HG03565 (cell line): Measurements from ENCODE around the gene RP9.
"Not testable (repeated sequence)": the region's sequence is repeated elsewhere in the genome, so short reads cannot be mapped to it uniquely, and the experiment has no call there.

ENCODE experiments used
- ATAC-seq: cut with Tn5 transposase; IDR thresholded peaks from one replicate; pipeline ENCODE4 v1.9.1; 2021; ENCODE audit warnings: mild to moderate bottlenecking, moderate library complexity; ENCODE audit not compliant: unreplicated experiment

The RP9 gene

GRCh38 chr7:33107136-33108066 lies 1.8 kb downstream of the RP9 start:
- ATAC-seq = no peak

DNA sequence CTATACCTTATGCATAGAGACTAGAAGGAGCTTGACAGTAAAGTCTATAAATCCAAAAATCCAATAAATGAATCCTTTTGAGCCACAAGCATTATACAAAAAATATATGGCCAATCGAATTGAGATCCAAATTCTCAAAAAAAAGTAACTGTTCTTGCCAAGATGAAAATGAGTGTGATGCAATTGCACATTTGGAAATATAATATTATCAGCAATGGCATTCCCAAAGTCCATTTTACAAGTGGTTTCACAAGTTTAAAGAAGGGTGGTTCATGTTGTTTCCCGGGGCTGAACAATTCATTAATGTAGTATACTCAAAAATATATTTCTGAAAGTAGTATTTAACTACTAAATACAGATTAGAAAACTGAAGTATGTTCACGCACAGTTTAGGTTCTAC lies 7.3 kb downstream of the RP9 start:
- ATAC-seq = no peak

GRCh38 chr7:33100770-33101169 lies 8.4 kb downstream of the RP9 start:
- no peak for ATAC-seq

GRCh38 chr7:33099154-33099940 lies 9.9 kb downstream of the RP9 start:
- ATAC-seq = no peak

DNA sequence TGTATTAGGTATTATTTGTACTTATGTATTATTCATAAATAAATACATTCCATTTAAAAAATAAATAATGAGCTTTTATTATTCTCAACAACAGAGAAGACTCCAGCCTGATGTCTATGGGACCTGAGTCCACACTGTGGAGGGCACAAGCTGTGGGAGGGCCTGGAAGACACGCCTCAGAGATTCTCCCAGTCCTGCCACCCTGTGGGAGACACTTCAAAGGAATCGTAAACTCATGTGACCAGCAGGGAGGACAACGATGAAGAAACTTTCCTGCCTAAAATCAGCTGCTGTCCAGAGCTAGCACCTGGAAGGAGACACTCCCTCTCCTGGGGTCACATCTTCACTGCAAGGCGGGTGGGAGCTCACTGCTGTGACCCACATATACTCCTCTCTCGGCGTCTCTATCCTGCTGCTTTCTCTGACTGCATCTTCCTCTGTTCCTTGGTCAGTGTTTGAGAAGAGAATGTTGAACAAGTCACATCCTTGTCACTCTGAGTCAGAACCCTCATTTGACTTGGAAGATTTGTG lies 14.4 kb downstream of the RP9 start:
- not testable (repeated sequence) for ATAC-seq

DNA sequence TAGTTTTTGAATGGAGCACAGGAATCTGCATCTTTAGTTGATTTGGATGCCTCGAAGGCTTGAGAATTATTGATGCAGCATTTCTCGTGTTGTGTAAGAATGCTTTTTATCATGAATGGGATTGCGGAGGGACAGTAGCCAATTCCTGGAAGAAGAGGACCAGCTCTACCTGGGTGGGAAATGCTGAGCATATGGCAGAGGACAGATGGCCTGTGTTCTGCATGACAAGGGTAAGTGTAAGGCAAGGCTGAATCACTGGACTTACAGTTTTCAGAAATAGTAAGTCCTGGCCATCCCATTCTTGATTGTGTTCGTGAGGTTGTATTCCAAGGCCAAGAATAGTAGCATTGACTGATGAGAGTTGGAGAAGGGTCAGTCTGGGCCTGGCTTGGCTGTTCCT lies 15.9 kb downstream of the RP9 start:
- ATAC-seq = no peak

- ATAC-seq = no peak
These were observed 17.5 kb downstream of the RP9 start for GRCh38 chr7:33091641-33092191.

- no peak for ATAC-seq
These were observed 18.1 kb downstream of the RP9 start for GRCh38 chr7:33091111-33091531.

- ATAC-seq = no peak
These were observed 20.1 kb downstream of the RP9 start for GRCh38 chr7:33089142-33089541.

DNA sequence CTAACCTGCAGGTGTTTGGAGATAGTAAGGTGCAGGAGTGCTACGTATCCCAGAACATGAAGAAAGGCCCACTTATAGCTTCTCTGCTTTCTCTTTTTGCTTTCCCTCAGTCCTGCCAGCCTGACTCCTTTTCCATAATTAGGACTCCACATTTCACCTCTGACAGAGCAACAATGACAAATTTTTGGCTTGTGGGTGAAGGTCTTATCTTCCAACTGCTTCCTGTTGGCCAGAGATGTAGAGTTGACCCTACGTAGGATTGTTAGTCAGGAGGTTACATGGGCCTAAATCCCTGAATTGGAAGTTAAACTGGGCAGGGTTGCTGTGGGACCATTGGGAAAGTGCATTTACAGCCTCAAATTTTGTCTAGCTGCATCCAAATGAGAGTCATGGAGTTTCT lies 21.3 kb downstream of the RP9 start:
- ATAC-seq = no peak

DNA sequence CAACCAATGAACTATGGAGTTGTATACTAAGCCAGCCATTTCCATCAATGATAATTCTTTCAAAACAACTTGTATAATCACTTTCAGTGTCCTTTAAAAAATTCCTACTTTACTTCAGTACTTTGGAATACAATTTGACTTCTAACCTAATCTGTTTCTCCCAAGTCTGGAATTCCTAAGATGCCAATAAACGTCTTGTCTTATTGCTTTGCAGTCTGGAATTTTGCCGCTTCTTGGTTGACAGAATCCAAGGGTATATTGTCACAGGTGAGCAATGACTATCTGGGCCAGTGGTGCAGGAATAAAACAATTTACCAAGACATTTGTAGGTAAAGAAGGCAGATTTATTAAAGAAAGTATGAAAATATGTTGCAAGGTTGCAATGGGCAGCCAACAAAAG lies 21.8 kb downstream of the RP9 start:
- no peak for ATAC-seq

- no peak for ATAC-seq
These were observed 29.2 kb downstream of the RP9 start for GRCh38 chr7:33079763-33080690.

DNA sequence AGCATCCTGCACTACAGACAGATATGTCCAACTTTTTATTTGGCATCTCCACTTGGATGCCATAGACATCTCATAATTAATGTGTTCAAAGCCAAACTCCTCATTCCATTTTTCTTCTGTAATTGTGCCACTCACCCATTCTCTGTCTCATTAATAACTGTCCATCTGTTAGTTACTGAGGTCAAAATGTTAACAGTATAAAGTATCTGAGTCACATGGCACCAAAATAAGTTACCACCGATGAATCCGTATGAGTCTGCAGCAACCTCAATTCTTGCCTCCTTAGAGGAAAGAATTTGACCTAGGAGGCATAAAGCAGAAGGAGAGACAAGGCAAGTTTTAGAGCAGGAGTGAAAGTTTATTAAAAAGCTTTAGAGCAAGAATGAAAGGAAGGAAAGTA lies 30.1 kb downstream of the RP9 start:
- no peak for ATAC-seq

- no peak for ATAC-seq
These were observed 32.5 kb downstream of the RP9 start for GRCh38 chr7:33076737-33077136.

DNA sequence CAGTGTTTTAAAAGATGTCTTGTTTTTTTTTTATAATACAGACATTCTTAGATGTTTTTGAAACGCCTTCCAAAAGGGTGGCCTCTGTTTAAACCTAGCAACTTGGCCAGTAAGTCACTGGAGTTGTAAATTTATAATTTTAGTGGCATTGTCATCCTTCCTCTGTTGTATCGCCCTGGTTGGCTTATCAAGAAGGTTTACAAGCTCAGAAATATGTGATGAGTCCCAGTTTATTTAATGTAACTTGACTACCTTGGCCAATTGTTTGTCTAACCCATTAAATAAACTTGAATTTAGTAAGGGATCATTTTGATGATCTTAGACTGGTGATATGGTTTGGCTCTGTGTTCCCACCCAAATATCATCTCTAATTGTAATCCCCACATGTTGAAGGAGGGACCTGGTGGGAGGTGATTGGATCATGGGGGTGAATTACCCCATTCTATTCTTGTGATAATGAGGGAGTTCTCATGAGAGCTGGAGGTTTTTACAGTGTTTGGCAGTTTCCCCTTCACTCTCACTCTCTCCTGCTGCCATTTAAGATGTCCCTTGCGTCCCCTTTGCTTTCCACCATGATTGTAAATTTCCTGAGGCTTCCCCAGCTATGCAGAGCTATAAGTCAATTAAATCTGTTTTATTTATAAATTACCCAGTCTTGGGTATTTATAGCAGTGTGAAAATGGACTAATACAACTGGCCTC lies 33.2 kb downstream of the RP9 start:
- no peak for ATAC-seq

DNA sequence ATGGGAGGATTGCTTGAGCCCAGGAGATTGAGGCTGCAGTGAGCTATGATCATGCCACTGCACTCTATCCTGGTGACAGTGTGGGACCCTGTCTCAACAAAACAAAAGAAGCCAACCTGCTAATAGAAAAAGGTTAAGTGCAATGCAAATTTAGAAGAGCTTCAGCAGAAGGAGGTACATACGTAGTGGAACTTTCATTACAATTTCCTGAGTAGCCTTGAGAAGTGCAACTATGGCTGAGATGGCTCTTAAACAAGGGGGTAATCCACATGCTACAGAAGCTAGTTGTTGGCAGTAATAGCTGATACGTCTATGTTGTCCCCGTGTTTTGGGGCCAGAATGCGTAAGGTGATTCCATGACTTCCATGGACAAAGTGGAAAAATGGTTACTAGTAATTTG lies 36.0 kb downstream of the RP9 start:
- ATAC-seq = no peak

GRCh38 chr7:33072471-33072870 lies 36.7 kb downstream of the RP9 start:
- no peak for ATAC-seq

- ATAC-seq = no peak
These were observed 38.4 kb downstream of the RP9 start for GRCh38 chr7:33070831-33071230.

DNA sequence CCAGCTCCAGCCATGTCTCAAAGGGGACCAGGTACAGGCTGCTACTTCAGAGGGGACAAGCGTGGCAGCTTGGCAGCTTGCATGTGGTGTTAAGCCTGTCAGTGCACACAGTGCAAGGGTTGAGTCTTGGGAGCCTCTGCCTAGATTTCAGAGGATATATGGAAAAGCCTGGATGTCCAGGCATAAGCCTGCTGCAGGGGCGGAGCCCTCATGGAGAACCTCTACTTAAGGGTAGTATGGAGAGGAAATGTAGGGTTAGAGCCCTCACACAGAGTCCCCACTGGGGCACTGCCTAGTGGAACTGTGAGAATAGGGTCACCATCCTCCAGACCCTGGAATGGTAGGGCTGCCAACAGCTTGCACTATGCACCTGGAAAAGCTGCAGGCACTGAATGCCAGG lies 38.9 kb downstream of the RP9 start:
- no peak for ATAC-seq

DNA sequence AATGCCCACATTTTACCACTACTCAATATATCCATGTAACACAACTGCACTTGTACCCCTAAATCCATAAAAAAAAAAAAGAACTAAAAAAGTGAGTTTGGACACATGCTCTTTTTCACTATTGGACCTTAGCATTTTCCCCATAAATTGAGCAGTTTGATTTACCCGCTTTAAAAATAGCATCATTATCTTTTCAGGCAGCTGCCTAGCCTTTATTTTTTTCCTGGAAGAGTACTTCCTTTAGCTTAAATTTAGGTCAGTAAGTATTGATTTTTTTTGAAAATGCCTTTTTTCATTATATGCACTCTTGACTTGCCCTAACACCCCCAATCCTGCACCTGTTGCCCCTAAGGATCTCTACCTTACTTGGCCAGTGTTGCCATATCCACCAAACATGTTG lies 41.3 kb downstream of the RP9 start:
- ATAC-seq = no peak
